CD4-positive, alpha-beta memory T cell (primary cell): ENCODE data around the gene ADAM11. TPM values are rescaled to one million over a fixed set of nuclear protein-coding genes. Genes with fewer than 3 reads are reported as not detected.
"Not testable (repeated sequence)": the region's sequence is repeated elsewhere in the genome, so short reads cannot be mapped to it uniquely, and the experiment has no call there.

Experiments
- CTCF ChIA-PET: fragments of 350-600 bp; sonication (Branson Sonifier 250); formaldehyde crosslinking; loops from one replicate; lab custom pipeline; 2021; ENCODE audit warnings: inconsistent platforms; ENCODE audit not compliant: partially characterized antibody; lab: Charles Lee
- POLR2A ChIA-PET: fragments of 350-600 bp; sonication (Branson Sonifier 250); formaldehyde crosslinking; loops from one replicate; lab custom pipeline; 2021; ENCODE audit not compliant: partially characterized antibody; lab: Charles Lee
- DNase-seq, 5 donors: peaks; one replicate each; pipeline versions ENCODE4 v3.0.0 to v3.0.0-alpha.2; 2020 to 2022; ENCODE audit warnings: mixed read lengths in 1 of 5
- H3K27ac ChIP-seq: one replicate; pipeline ENCODE4 v1.7.0; 2013; ENCODE audit warnings: low read depth, low read length
- H3K27me3 ChIP-seq: 2 replicates; pipeline ENCODE4 v1.7.0; 2013; ENCODE audit warnings: mild to moderate bottlenecking, low read length, moderate library complexity; ENCODE audit not compliant: insufficient read depth
- H3K36me3 ChIP-seq: 2 replicates; pipeline ENCODE4 v1.7.0; 2013; ENCODE audit warnings: mild to moderate bottlenecking, low read length, moderate library complexity; ENCODE audit not compliant: insufficient read depth
- H3K4me1 ChIP-seq: 2 replicates; pipeline ENCODE4 v1.7.0; 2013; ENCODE audit warnings: mild to moderate bottlenecking, low read length, moderate library complexity; ENCODE audit not compliant: insufficient read depth
- H3K4me3 ChIP-seq, 2 donors: one replicate each; pipeline ENCODE4 v1.7.0; 2013; ENCODE audit warnings: low read length in 2 of 2, mild to moderate bottlenecking in 1 of 2
- H3K9me3 ChIP-seq, 2 donors: one replicate each; pipeline ENCODE4 v1.7.0; 2013; ENCODE audit warnings: low read length in 2 of 2, control low read depth in 1 of 2; ENCODE audit not compliant: control insufficient read depth in 1 of 2
- H3K27ac Mint-ChIP-seq, 7 donors: one replicate each; pipeline ENCODE4 v1.8.0; 2020 to 2021; ENCODE audit warnings: mixed read lengths in 7 of 7, mild to moderate bottlenecking in 6 of 7, inconsistent platforms in 3 of 7, moderate library complexity in 3 of 7
- H3K27me3 Mint-ChIP-seq, 2 donors: one replicate each; pipeline ENCODE4 v1.8.0; 2020 to 2021; ENCODE audit warnings: mixed read lengths in 2 of 2
- H3K36me3 Mint-ChIP-seq, 2 donors: one replicate each; pipeline ENCODE4 v1.8.0; 2020 to 2021; ENCODE audit warnings: mixed read lengths in 2 of 2, inconsistent platforms in 1 of 2, mild to moderate bottlenecking in 1 of 2
- H3K4me1 Mint-ChIP-seq, 4 donors: one replicate each; pipeline ENCODE4 v1.8.0; 2020 to 2021; ENCODE audit warnings: mixed read lengths in 4 of 4, mild to moderate bottlenecking in 1 of 4
- H3K4me3 Mint-ChIP-seq, 8 donors: one replicate each; pipeline ENCODE4 v1.8.0; 2020 to 2021; ENCODE audit warnings: mixed read lengths in 8 of 8, mild to moderate bottlenecking in 7 of 8, moderate library complexity in 6 of 8, inconsistent platforms in 3 of 8
- H3K9me3 Mint-ChIP-seq, 8 donors: one replicate each; pipeline ENCODE4 v1.8.0; 2020 to 2021; ENCODE audit warnings: mixed read lengths in 8 of 8, mild to moderate bottlenecking in 5 of 8, inconsistent platforms in 3 of 8, moderate library complexity in 1 of 8
- intact Hi-C: fragments of 100-400 bp; cut with micrococcal nuclease; formaldehyde crosslinking; loops from one replicate; pipeline ENCODE4 v1.15.1; 2023
- polyA plus RNA-seq, 2 donors: library from polyadenylated mRNA; unstranded; fragments of 300-500 nt; fragmentation: Illumina TruSeq; gene quantifications; one replicate each; pipeline ENCODE4 v1.2.3, GENCODE V29; 2021
- total RNA-seq, 2 experiments: library from RNA; stranded (reverse); gene quantifications; one replicate each; pipeline ENCODE4 v1.2.3, GENCODE V29; 2021

ADAM11 gene
- total and polyA plus RNA-seq, 4 experiments from 2014 or later: 0.03 to 0.90 (median 0.40) TPM

- intact Hi-C loops: no loop called here
- no peak overlapping the region for H3K4me3 ChIP-seq
- ChIA-PET CTCF (no interaction called here), POLR2A (no interaction called here)
- no peak overlapping the region for H3K27ac ChIP-seq
- no peaks in the 10 kb centered on the region for H3K27me3 ChIP-seq
- H3K27me3 Mint-ChIP-seq: peaks cover 3% of the 10 kb centered on the region in 2 donors
- H3K9me3 ChIP-seq: no peaks in the 10 kb centered on the region
- H3K27ac Mint-ChIP-seq: peak overlapping the region in 1 of 7 donors; percentile 80
- peaks cover 3 to 7% of the 10 kb centered on the region in 2 donors for H3K36me3 Mint-ChIP-seq
- no peak overlapping the region for H3K4me3 Mint-ChIP-seq
- DNase-seq: no peak
- no peaks in the 10 kb centered on the region for H3K9me3 Mint-ChIP-seq
- no peaks in the 10 kb centered on the region for H3K4me1 ChIP-seq
- H3K4me1 Mint-ChIP-seq: no peaks in the 10 kb centered on the region
- H3K36me3 ChIP-seq: no peaks in the 10 kb centered on the region
Measured at GRCh38 chr17:44751331-44751730, 7.5 kb upstream of the ADAM11 start.

- Histone ChIP-seq H3K27ac (no peak overlapping the region), H3K4me3 (no peak overlapping the region), H3K4me1 (no peaks in the 10 kb centered on the region), H3K27me3 (no peaks in the 10 kb centered on the region), H3K36me3 (no peaks in the 10 kb centered on the region), H3K9me3 (no peaks in the 10 kb centered on the region)
- peaks cover 3 to 7% of the 10 kb centered on the region in 2 donors for H3K36me3 Mint-ChIP-seq
- no peak overlapping the region for H3K27ac Mint-ChIP-seq
- ChIA-PET CTCF (no interaction called here), POLR2A (no interaction called here)
- no peak overlapping the region for H3K4me3 Mint-ChIP-seq
- no peak for DNase-seq
- H3K9me3 Mint-ChIP-seq: no peaks in the 10 kb centered on the region
- intact Hi-C loops: no loop called here
- peaks cover 3 to 4% of the 10 kb centered on the region in 2 donors for H3K27me3 Mint-ChIP-seq
- H3K4me1 Mint-ChIP-seq: no peaks in the 10 kb centered on the region
Measured at GRCh38 chr17:44751806-44752205, 7.0 kb upstream of the ADAM11 start.

GRCh38 chr17:44752953-44753861, 5.6 kb upstream of the ADAM11 start:
- H3K27ac ChIP-seq: no peak overlapping the region

GRCh38 chr17:44754276-44754675, 4.5 kb upstream of the ADAM11 start:
- POLR2A ChIA-PET: no interaction called here
- intact Hi-C loops: no loop called here

More at GRCh38 chr17:44752953-44753861, 5.6 kb upstream of the ADAM11 start:
- Mint-ChIP-seq H3K9me3 (no peaks in the 10 kb centered on the region), H3K27me3 (peaks cover 7 to 13% of the 10 kb centered on the region in 2 donors), H3K4me3 (no peak overlapping the region), H3K27ac (no peak overlapping the region), H3K36me3 (peaks cover 3 to 7% of the 10 kb centered on the region in 2 donors), H3K4me1 (peaks cover 0 to 4% (median 0%) of the 10 kb centered on the region in 4 donors)
- intact Hi-C loops: no loop called here
- CTCF ChIA-PET: interaction anchor here (1.0 to 1.1 kb wide), 2 partner anchors 26 to 346 kb away, joined by 3 read pairs; no protein-coding TSS in a partner anchor
- no peaks in the 10 kb centered on the region for H3K36me3 ChIP-seq
- H3K9me3 ChIP-seq: no peaks in the 10 kb centered on the region
- no peak overlapping the region for H3K4me3 ChIP-seq
- no peaks in the 10 kb centered on the region for H3K4me1 ChIP-seq
- POLR2A ChIA-PET: no interaction called here
- DNase-seq: no peak
- no peaks in the 10 kb centered on the region for H3K27me3 ChIP-seq

GRCh38 chr17:44755180-44755579, 3.6 kb upstream of the ADAM11 start:
- H3K9me3 Mint-ChIP-seq, H3K27me3 ChIP-seq, H3K27ac Mint-ChIP-seq, H3K27ac ChIP-seq, POLR2A ChIA-PET, H3K36me3 Mint-ChIP-seq, H3K4me3 ChIP-seq, H3K9me3 ChIP-seq, H3K4me1 Mint-ChIP-seq, DNase-seq, H3K36me3 ChIP-seq, H3K4me1 ChIP-seq, intact Hi-C loops, H3K4me3 Mint-ChIP-seq: not testable (repeated sequence)
- CTCF ChIA-PET: interaction anchor here (0.7 kb wide), 3 partner anchors 54 to 1095 kb away, joined by 4 read pairs; no protein-coding TSS in a partner anchor
- peaks cover 7 to 13% of the 10 kb centered on the region in 2 donors for H3K27me3 Mint-ChIP-seq

More at GRCh38 chr17:44754276-44754675, 4.5 kb upstream of the ADAM11 start:
- peaks cover 3 to 7% of the 10 kb centered on the region in 2 donors for H3K36me3 Mint-ChIP-seq
- H3K9me3 ChIP-seq: no peaks in the 10 kb centered on the region
- no peaks in the 10 kb centered on the region for H3K9me3 Mint-ChIP-seq
- no peak overlapping the region for H3K27ac Mint-ChIP-seq
- H3K4me1 ChIP-seq: peaks cover under 1% of the 10 kb centered on the region
- H3K27ac ChIP-seq: no peak overlapping the region
- peaks cover 7 to 13% of the 10 kb centered on the region in 2 donors for H3K27me3 Mint-ChIP-seq
- no peak overlapping the region for H3K4me3 ChIP-seq
- CTCF ChIA-PET: interaction anchor here (1.0 kb wide), 1 partner anchor 345 kb away, joined by 3 read pairs; no protein-coding TSS in a partner anchor
- no peaks in the 10 kb centered on the region for H3K27me3 ChIP-seq
- H3K4me1 Mint-ChIP-seq: peaks cover 0 to 4% (median 0%) of the 10 kb centered on the region in 4 donors
- H3K36me3 ChIP-seq: no peaks in the 10 kb centered on the region
- H3K4me3 Mint-ChIP-seq: no peak overlapping the region
- DNase-seq: no peak

DNA sequence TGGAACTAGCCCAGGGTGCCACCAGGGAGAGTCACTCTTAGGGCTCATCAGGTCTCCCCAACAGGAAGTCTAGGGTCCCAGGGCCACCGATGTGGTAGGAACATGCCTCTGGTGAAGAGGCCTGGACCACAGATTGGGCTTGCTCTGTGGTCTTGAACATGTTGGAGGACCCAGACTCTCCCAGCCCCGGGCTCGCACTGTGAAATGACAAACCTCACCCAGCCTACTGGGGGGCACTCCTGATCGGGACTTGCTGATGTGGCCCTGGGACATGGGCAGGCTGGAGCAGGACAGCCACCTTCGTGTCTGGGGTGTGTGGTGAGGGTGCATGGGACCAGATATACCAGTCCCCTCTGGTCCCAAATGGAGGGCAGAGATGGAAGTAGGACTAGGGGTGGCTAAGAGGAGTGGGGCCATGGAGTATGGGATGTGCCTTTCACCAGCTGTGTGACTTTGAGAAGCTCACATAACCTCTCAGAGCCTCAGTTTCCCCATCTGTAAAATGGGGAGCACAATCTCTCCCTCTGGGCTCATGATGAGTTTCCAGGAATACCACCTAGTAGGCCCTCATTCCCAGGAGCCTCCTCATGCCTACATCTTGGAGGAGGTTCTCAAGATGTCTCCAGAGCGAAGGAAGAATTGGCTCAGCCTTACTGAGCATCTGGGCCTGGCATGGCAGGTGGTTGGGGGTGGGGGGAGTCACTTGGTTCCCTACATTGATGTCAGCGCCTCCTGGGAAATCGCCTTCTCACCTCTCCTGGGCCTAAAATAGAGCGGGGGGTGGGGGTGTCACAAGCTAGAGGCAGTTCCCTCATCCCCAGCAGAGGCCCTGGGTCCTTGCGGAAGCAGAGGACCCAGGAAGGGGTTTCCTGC, 1.5 kb upstream of the ADAM11 start:
- H3K27me3 ChIP-seq: peaks cover 9% of the 10 kb centered on the region
- no peaks in the 10 kb centered on the region for H3K36me3 Mint-ChIP-seq
- peaks cover 11 to 25% of the 10 kb centered on the region in 2 donors for H3K27me3 Mint-ChIP-seq
- H3K9me3 ChIP-seq: no peaks in the 10 kb centered on the region
- H3K27ac Mint-ChIP-seq: no peak overlapping the region
- DNase-seq: no peak
- CTCF ChIA-PET: no interaction called here
- no peaks in the 10 kb centered on the region for H3K36me3 ChIP-seq
- POLR2A ChIA-PET: no interaction called here
- peak overlapping the region in 3 of 8 donors; percentile 36 to 68 (median 64) for H3K4me3 Mint-ChIP-seq
- no peaks in the 10 kb centered on the region for H3K9me3 Mint-ChIP-seq
- no peak overlapping the region for H3K4me3 ChIP-seq
- H3K27ac ChIP-seq: no peak overlapping the region
- peaks cover 5% of the 10 kb centered on the region for H3K4me1 ChIP-seq
- peaks cover 0 to 4% (median 0%) of the 10 kb centered on the region in 4 donors for H3K4me1 Mint-ChIP-seq
- intact Hi-C loops: no loop called here
